GM04503 (cell line): ENCODE measurements around the gene WNT11.

Experiments used
- DNase-seq: peaks from one replicate; pipeline ENCODE4 v3.0.0-alpha.2; 2012; ENCODE audit warnings: low read depth

WNT11 gene

GRCh38 chr11:76218449-76219178, 12.3 kb upstream of the WNT11 start:
- DNase-seq, result no peak

- no peak for DNase-seq
Measured at GRCh38 chr11:76217653-76218160, 11.4 kb upstream of the WNT11 start.

GRCh38 chr11:76216536-76217325, 10.4 kb upstream of the WNT11 start:
- no peak for DNase-seq

GRCh38 chr11:76215941-76216340, 9.6 kb upstream of the WNT11 start:
- peak; percentile 55 for DNase-seq

GRCh38 chr11:76214968-76215548, 8.8 kb upstream of the WNT11 start:
- DNase-seq, result no peak

GRCh38 chr11:76214186-76214585, 7.9 kb upstream of the WNT11 start:
- no peak for DNase-seq

GRCh38 chr11:76212086-76213035, 6.1 kb upstream of the WNT11 start:
- no peak for DNase-seq

- DNase-seq, result no peak
Measured at GRCh38 chr11:76210931-76211851, 4.9 kb upstream of the WNT11 start.

- no peak for DNase-seq
Measured at GRCh38 chr11:76209973-76210930, 4.0 kb upstream of the WNT11 start.

GRCh38 chr11:76209375-76209972, 3.2 kb upstream of the WNT11 start:
- no peak for DNase-seq

- DNase-seq, result no peak
Measured at GRCh38 chr11:76208438-76209374, 2.4 kb upstream of the WNT11 start.

- no peak for DNase-seq
Measured at GRCh38 chr11:76207642-76208401, 1.5 kb upstream of the WNT11 start.

GRCh38 chr11:76206077-76206326, 300 bp downstream of the WNT11 start:
- DNase-seq, result no peak

GRCh38 chr11:76205252-76206076, 838 bp downstream of the WNT11 start:
- DNase-seq, result no peak

GRCh38 chr11:76203937-76204336, 2.4 kb downstream of the WNT11 start:
- DNase-seq, result no peak

- DNase-seq, result no peak
Measured at GRCh38 chr11:76203131-76203925, 3.0 kb downstream of the WNT11 start.
